OCI-LY7 (cell line): ENCODE data around the gene MAP6.

Experiments
- EZH2phosphoT487 ChIP-seq: fragments of 200-600 bp; sonication (generic); IDR thresholded peaks from 2 replicates; pipeline ENCODE4 v1.6.1; 2018; ENCODE audit warnings: low read depth, borderline replicate concordance, mild to moderate bottlenecking, mixed run types, antibody characterized with exemption, low read length, moderate library complexity, mixed read lengths
- TF ChIP-seq, protein P1 (sequence below): fragments of 200-600 bp; sonication (generic); conservative IDR thresholded peaks from 2 replicates; pipeline ENCODE4 v1.5.1; 2014; ENCODE audit warnings: mild to moderate bottlenecking, antibody characterized with exemption, low read length, moderate library complexity, mixed read lengths

DNA sequence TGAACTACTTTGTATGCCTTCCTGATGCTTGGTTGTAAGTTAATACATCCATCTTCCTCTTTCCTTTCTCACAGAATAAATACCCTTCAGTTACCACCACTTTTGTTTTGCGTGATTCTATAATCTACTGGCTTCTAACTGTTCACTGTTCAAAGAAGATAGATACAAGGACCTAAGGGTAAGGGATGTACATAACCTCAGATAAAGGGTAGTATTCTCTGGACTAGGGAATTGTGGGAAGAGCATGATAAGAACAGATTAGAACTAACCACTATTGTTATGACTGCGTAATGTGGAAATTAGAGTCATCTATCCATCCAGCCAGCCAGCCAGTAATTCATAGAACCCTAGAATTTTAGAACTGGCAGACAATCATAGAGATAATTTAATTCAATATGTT, 36.4 kb downstream of the MAP6 start:
- TF ChIP-seq, protein P1, sequence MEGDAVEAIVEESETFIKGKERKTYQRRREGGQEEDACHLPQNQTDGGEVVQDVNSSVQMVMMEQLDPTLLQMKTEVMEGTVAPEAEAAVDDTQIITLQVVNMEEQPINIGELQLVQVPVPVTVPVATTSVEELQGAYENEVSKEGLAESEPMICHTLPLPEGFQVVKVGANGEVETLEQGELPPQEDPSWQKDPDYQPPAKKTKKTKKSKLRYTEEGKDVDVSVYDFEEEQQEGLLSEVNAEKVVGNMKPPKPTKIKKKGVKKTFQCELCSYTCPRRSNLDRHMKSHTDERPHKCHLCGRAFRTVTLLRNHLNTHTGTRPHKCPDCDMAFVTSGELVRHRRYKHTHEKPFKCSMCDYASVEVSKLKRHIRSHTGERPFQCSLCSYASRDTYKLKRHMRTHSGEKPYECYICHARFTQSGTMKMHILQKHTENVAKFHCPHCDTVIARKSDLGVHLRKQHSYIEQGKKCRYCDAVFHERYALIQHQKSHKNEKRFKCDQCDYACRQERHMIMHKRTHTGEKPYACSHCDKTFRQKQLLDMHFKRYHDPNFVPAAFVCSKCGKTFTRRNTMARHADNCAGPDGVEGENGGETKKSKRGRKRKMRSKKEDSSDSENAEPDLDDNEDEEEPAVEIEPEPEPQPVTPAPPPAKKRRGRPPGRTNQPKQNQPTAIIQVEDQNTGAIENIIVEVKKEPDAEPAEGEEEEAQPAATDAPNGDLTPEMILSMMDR, result no peak
- no peak for TF ChIP-seq EZH2phosphoT487
